HEK293T (cell line): ENCODE results near the gene TCAIM.

Experiments used
- BHLHE40 ChIP-seq: fragments of 450-650 bp; IDR thresholded peaks from 2 replicates; pipeline ENCODE4 v1.6.1; 2016; ENCODE audit warnings: mild to moderate bottlenecking, moderate library complexity, borderline replicate concordance
- ELF4 ChIP-seq: fragments of 450-650 bp; IDR thresholded peaks from 2 replicates; pipeline ENCODE4 v1.6.1; 2017; ENCODE audit warnings: antibody characterized with exemption
- FOXM1 ChIP-seq: fragments of 450-650 bp; IDR thresholded peaks from 2 replicates; pipeline ENCODE4 v1.6.1; 2017; ENCODE audit warnings: mild to moderate bottlenecking, borderline replicate concordance
- SP1 ChIP-seq: fragments of 450-650 bp; IDR thresholded peaks from 2 replicates; pipeline ENCODE4 v1.6.1; 2017
- ZNF384 ChIP-seq: fragments of 450-650 bp; IDR thresholded peaks from 2 replicates; pipeline ENCODE4 v1.6.1; 2016

DNA sequence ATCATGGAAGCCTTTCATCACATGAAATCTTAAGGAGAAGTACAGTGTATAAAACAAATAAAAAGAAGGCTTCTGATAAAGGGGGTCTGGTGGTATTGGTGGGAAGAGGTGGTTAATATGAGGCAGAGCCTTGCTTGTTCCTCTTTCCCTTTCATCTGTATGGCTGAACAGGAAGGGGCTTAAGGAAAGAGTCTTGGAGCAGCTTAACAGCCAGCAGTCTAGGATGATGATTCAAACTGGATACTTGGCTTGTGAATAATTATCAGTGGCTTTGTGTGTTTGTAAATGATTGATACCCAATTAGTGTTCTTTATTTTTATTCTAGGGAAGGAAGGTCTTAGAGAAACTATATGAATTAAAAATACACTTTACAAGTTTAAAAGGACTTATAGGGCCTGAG is 29.1 kb upstream of the TCAIM start:
- no peak for TF ChIP-seq ELF4
- TF ChIP-seq BHLHE40 = no peak
- no peak for TF ChIP-seq FOXM1
- no peak for TF ChIP-seq ZNF384
- TF ChIP-seq SP1 = no peak
